Mucosa of descending colon (tissue), 3 donors: ENCODE measurements around the gene EIF5A. TPM values are rescaled to one million over a fixed set of nuclear protein-coding genes. Genes with fewer than 3 reads are reported as not detected.

Experiments
- ATAC-seq: fragments of 200-7000 bp; cut with Tn5 transposase; one replicate; pipeline ENCODE4 v1.9.1; 2020; ENCODE audit warnings: mild to moderate bottlenecking, moderate library complexity
- DNase-seq, 3 donors: peaks; one replicate each; pipeline ENCODE4 v3.0.0-alpha.2; 2020
- H3K36me3 ChIP-seq: fragments of 200-600 bp; one replicate; pipeline ENCODE4 v1.8.0; 2021; ENCODE audit warnings: low read depth, mild to moderate bottlenecking
- H3K4me1 ChIP-seq: fragments of 200-600 bp; one replicate; pipeline ENCODE4 v1.8.0; 2021; ENCODE audit warnings: low read depth, mild to moderate bottlenecking
- H3K4me3 ChIP-seq: fragments of 200-600 bp; one replicate; pipeline ENCODE4 v1.8.0; 2021; ENCODE audit warnings: mild to moderate bottlenecking
- H3K9me3 ChIP-seq: fragments of 200-600 bp; one replicate; pipeline ENCODE4 v1.8.0; 2021; ENCODE audit warnings: mild to moderate bottlenecking
- intact Hi-C, 2 donors: fragments of 100-400 bp; cut with DNase I in 1 of 2; cut with micrococcal nuclease in 1 of 2; formaldehyde crosslinking; loops; one replicate each; pipeline versions ENCODE4 v1.11.0 to v1.11.1; 2022; cut with DNase I, micrococcal nuclease
- total RNA-seq, 3 donors: library from RNA; stranded (reverse); fragmentation: NEBNext Ultra II Directional in 2 of 3; extraction: Animal tissue kit (Norgen Biotek cat#: 25700) in 2 of 3; gene quantifications; one replicate each; pipeline versions ENCODE4 v1.2.1 to v1.2.4, GENCODE V29; 2021 to 2023
- TF ChIP-seq, protein P1 (sequence below): fragments of 200-600 bp; IDR thresholded peaks from one replicate; pipeline ENCODE4 v1.8.0; 2022; ENCODE audit warnings: antibody characterized with exemption, mild to moderate bottlenecking
- donor health status: DM: no; HTN: no; CAD: no; lungs with moderate emphysema.
- donor health status: DM: no; HTN: no; CAD: no.
- donor health status: DM: no; HTN: yes; CAD: no.

Gene EIF5A
- total RNA-seq, 3 donors from 2014 or later, result 281 to 492 (median 313) TPM

DNA sequence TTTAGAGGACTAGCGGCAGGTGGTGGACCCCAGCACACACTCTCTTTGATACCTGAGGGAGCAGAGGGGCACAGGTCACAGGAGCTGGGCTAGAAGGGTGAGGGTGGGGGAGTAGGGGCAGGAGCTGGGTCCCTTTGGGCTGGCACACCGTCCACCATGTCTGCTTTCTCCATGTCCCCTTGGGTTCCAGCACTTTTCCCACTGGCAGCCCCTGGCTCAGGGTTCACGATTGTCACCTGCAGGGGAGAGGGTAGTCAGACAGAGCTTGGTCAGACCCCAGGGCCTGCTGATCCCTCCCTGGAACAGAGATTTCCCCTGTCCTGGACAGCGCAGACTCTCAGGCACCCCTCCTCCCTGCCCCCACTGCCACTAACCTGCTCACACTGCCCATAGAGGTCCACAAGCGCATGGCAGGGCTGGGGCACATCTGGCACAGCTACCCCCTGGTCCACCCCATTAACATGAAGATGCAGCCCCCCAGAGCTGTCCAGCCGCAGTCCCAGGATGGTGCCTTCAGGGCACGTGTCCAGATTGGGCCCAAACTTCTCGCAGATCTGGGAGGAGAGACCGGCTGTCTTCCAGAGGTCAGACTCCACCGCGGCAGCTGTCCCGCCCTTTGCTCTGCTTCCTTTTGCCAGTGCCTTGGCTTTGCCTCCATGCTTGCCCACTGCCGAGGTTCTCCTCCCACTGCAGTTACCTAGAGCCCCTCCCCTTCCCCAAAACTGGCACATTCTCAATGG is 10.9 kb downstream of the EIF5A start:
- Histone ChIP-seq H3K36me3 (peaks cover 5% of the 10 kb centered on the region), H3K9me3 (no peaks in the 10 kb centered on the region), H3K4me3 (no peak overlapping the region), H3K4me1 (peaks cover 9% of the 10 kb centered on the region)
- TF ChIP-seq, protein P1, sequence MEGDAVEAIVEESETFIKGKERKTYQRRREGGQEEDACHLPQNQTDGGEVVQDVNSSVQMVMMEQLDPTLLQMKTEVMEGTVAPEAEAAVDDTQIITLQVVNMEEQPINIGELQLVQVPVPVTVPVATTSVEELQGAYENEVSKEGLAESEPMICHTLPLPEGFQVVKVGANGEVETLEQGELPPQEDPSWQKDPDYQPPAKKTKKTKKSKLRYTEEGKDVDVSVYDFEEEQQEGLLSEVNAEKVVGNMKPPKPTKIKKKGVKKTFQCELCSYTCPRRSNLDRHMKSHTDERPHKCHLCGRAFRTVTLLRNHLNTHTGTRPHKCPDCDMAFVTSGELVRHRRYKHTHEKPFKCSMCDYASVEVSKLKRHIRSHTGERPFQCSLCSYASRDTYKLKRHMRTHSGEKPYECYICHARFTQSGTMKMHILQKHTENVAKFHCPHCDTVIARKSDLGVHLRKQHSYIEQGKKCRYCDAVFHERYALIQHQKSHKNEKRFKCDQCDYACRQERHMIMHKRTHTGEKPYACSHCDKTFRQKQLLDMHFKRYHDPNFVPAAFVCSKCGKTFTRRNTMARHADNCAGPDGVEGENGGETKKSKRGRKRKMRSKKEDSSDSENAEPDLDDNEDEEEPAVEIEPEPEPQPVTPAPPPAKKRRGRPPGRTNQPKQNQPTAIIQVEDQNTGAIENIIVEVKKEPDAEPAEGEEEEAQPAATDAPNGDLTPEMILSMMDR, result no peak
- no peak for DNase-seq
- no peak for ATAC-seq
- intact Hi-C loops, result no loop called here

DNA sequence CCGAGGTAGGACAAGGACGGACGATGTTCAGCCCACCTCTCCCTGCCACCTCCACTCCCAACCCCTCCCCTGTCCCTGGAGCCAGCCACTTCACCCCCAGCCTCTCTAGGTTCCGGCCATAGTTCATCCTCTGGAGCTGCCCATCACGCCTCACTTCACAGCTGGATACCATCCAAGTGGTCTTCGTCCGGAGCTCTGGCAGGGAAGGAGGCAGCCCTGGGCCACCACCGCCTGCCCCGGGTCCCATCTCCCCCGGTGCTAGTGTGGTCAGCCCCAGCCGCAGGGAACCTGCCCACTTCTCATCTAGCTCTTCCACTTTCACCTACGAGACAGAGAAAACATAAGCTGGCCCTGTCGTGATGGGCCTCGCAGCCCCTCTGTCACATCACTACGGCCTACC is 14.0 kb downstream of the EIF5A start:
- no peaks in the 10 kb centered on the region for H3K4me1 ChIP-seq
- no peak overlapping the region for H3K4me3 ChIP-seq
- H3K36me3 ChIP-seq, result peaks cover 5% of the 10 kb centered on the region
- intact Hi-C loops, result no loop called here
- ATAC-seq, result no peak
- no peaks in the 10 kb centered on the region for H3K9me3 ChIP-seq
- TF ChIP-seq, protein P1, result no peak
- no peak for DNase-seq

DNA sequence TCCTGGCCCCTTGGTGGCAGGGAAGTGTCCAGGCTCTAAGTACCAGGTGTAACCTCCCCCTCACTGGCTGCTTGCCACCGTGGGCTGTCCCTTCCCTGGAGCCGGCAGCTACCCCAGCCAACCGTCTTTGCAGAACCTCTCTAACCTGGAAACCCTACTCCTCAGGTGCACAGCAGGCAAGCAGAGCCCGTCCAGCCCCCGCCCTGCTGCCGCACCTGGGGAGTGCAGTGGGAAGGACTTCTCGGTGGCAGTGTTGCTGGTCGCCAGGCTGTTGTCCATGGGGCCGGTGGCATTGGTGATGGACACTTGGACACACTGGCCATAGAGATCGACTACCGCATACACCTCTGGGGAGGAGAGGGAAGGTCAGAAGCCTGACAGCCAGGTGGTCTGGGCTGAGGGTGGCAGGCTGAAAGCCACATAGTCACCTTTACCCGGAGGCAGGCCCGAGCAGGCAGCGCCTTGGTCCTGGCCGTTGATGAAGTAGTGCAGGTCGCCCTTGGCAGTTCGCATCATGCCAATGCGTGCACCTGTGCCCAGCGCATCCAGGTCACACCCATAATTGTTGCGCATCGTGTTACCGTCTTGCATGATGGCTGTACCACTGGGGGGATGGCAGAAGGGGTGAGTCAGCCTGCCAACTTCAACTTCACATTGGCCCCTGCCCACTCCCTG is 15.2 kb downstream of the EIF5A start:
- no peaks in the 10 kb centered on the region for H3K9me3 ChIP-seq
- ATAC-seq (no peak), DNase-seq (no peak)
- intact Hi-C loops, result no loop called here
- H3K4me1 ChIP-seq, result no peaks in the 10 kb centered on the region
- no peak overlapping the region for H3K4me3 ChIP-seq
- peaks cover 5% of the 10 kb centered on the region for H3K36me3 ChIP-seq
- TF ChIP-seq, protein P1, result no peak

DNA sequence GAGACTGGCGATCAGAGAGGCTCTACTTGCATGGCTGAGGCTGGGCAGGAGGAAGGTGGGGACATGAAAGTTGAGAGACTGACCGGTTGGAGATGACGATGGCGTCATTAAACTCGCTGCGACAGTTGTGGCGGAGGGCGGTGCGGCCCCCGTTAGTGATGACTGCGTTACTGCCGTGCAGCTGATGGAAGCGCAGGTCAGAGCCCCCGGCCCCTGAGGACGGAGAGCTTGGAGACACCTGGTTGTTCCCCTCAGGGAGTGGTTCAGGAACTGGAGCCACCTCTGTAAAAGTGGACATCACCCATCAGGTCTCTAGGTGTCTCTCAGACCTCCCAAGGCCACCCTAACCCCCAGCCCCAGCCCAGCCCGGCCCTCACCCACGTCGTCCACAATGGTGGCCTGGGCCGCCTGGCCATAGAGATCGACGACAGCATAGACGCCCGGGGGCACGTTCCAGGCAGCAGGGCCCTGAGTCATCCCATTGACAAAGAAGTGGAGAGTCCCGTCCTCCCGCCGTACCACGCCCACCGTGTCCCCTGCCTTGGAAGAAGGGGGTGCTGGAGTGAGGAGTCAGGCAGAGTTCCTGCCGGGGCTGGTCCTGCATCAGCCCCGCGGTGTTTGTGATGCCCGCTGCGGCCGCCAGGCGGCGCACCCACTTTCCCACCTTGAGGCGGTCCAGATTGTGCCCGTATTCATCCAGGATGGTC is 16.5 kb downstream of the EIF5A start:
- TF ChIP-seq, protein P1, result peak; percentile 73
- no peak overlapping the region for H3K4me3 ChIP-seq
- peaks cover 5% of the 10 kb centered on the region for H3K36me3 ChIP-seq
- intact Hi-C loops, result no loop called here
- H3K9me3 ChIP-seq, result no peaks in the 10 kb centered on the region
- H3K4me1 ChIP-seq, result peaks cover 9% of the 10 kb centered on the region
- ATAC-seq (peak; percentile 46), DNase-seq (peak in 2 of 3 donors; percentile 80 to 81)

DNA sequence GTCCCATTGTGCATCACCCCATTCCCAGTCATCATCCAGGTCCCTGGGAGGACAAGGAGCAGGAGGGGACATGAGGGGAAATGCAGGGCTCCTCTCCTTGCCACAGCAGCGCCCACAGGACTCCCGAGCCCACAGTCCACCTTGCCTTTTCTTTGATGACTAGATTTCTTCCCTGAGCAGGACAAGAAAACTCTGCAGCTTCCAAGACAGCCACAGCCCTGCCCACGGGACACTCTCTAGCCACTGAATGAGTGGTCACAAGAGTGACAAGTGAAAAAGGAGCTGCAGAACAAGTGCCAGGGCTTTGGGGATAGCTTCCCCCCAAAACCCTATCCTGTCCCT is 17.0 kb downstream of the EIF5A start:
- TF ChIP-seq, protein P1, result no peak
- Histone ChIP-seq H3K36me3 (peaks cover 8% of the 10 kb centered on the region), H3K9me3 (no peaks in the 10 kb centered on the region), H3K4me1 (peaks cover 9% of the 10 kb centered on the region), H3K4me3 (no peak overlapping the region)
- intact Hi-C loops, result no loop called here
- no peak for DNase-seq
- no peak for ATAC-seq
